Heart left ventricle (tissue), 16 donors: Measurements from ENCODE around the gene MYO16. TPM values are rescaled to one million over a fixed set of nuclear protein-coding genes. Genes with fewer than 3 reads are reported as not detected.

Source experiments
- ATAC-seq, 4 donors: fragments of 200-7000 bp; cut with Tn5 transposase; one replicate each; pipeline ENCODE4 v1.9.1; 2020 to 2022; ENCODE audit warnings: moderate library complexity in 4 of 4, mild to moderate bottlenecking in 3 of 4, moderate number of reproducible peaks in 1 of 4
- DNase-seq, 5 donors: peaks; one replicate each; pipeline ENCODE4 v3.0.0-alpha.2; 2020
- H3K27ac ChIP-seq, 12 donors: fragments of 200-600 bp; sonication (generic) in 4 of 12; one replicate each; pipeline versions ENCODE4 v1.5.0 to v1.8.0; 2016 to 2022; ENCODE audit warnings: mild to moderate bottlenecking in 2 of 12
- H3K27me3 ChIP-seq, 9 donors: fragments of 200-600 bp; sonication (generic) in 2 of 9; one replicate each; pipeline versions ENCODE4 v1.5.1 to v1.8.0; 2016 to 2022; ENCODE audit warnings: mild to moderate bottlenecking in 3 of 9
- H3K36me3 ChIP-seq, 9 donors: fragments of 200-600 bp; sonication (generic) in 2 of 9; one replicate each; pipeline versions ENCODE4 v1.5.0 to v1.8.0; 2018 to 2022; ENCODE audit warnings: mild to moderate bottlenecking in 2 of 9
- H3K4me1 ChIP-seq, 12 donors: fragments of 200-600 bp; sonication (generic) in 4 of 12; one replicate each; pipeline versions ENCODE4 v1.5.0 to v1.8.0; 2016 to 2022; ENCODE audit warnings: mild to moderate bottlenecking in 3 of 12
- H3K4me3 ChIP-seq, 12 donors: fragments of 200-600 bp; sonication (generic) in 4 of 12; one replicate each; pipeline versions ENCODE4 v1.5.0 to v1.8.0; 2017 to 2022; ENCODE audit warnings: mild to moderate bottlenecking in 9 of 12, moderate library complexity in 4 of 12
- H3K9me3 ChIP-seq, 12 donors: fragments of 200-600 bp; sonication (generic) in 4 of 12; one replicate each; pipeline versions ENCODE4 v1.5.0 to v1.8.0; 2016 to 2022; ENCODE audit warnings: mild to moderate bottlenecking in 1 of 12
- POLR2A ChIP-seq, 2 donors: fragments of 450-650 bp; IDR thresholded peaks; one replicate each; pipeline ENCODE4 v1.6.1; 2017; ENCODE audit warnings: antibody characterized with exemption in 2 of 2, mild to moderate bottlenecking in 2 of 2, moderate library complexity in 2 of 2
- WGBS, 4 donors: extraction: QIAGEN DNeasy Blood & Tissue Kit in 2 of 4; methylation state at CpG; one replicate each; pipeline versions ENCODE4 v1.1.5 to v1.1.7; 2013 to 2018; 5-methylcytosine and 5-hydroxymethylcytosine counted together
- intact Hi-C, 10 donors: fragments of 100-400 bp; cut with DNase I; formaldehyde crosslinking; loops; one replicate each; pipeline versions ENCODE4 v1.11.1 to v1.14.2; 2022
- polyA plus RNA-seq, 2 donors: library from polyadenylated mRNA; stranded (reverse); fragments of 200-250 nt; gene quantifications; one replicate each; pipeline ENCODE4 v1.2.3, GENCODE V29; 2013
- total RNA-seq, 9 donors: library from RNA; depleted of rRNA in 2 of 9; stranded (reverse); fragments of >200 nt in 2 of 9; fragmentation: NEBNext Ultra II Directional in 3 of 9; extraction: Animal tissue kit (Norgen Biotek cat#: 25700) in 3 of 9; gene quantifications; one replicate each; pipeline versions ENCODE4 v1.1.0 to v1.2.4, GENCODE V29; 2016 to 2023
- TF ChIP-seq, protein P1 (sequence below), 12 donors: fragments of 200-600 bp; sonication (generic) in 4 of 12; IDR thresholded peaks; one replicate each; pipeline versions ENCODE4 v1.5.0 to v1.8.0; 2018 to 2022; ENCODE audit warnings: antibody characterized with exemption in 12 of 12, mild to moderate bottlenecking in 5 of 12
- donor health status: ischemic (EF 13 %, LVEDD 7.1; RV severe dilation, severe dysfunction).
- donor health status: healthy with polysubstance abuse.
- donor health status: DM: no; HTN: yes; CAD: no.
- donor health status: DM: no; HTN: no; CAD: no.
- donor health status: ischemic (EF 25% LVEDD 6.9; RV normal size, moderate dysfunction).
- donor health status: ischemic (EF 25% LVEDD 5.7; RV mildly dilated, moderate dysfunction).
- donor health status: healthy.
- donor health status: DM: yes; HTN: yes; CAD: no.
- donor health status: ischemic (EF 35%, LVEDD 5.7; RV mildly dilated, moderate dysfunction).
- donor health status: nonischemic (EF 11% LVEDD 7.7; RV severe dilation, severe dysfunction).
- donor health status: DM: yes; HTN: yes; CAD: no.
- donor health status: PGD.
- donor health status: ischemic (EF 29% LVEDD 5.4; RV normal size, mild dysfunction).
- donor health status: nonischemic (EF 23%, LVEDD 6.1; RV moderate dilation, normal function).

MYO16 gene
- total and polyA plus RNA-seq, 11 donors, result 0.16 to 5.2 (median 0.81) TPM

DNA sequence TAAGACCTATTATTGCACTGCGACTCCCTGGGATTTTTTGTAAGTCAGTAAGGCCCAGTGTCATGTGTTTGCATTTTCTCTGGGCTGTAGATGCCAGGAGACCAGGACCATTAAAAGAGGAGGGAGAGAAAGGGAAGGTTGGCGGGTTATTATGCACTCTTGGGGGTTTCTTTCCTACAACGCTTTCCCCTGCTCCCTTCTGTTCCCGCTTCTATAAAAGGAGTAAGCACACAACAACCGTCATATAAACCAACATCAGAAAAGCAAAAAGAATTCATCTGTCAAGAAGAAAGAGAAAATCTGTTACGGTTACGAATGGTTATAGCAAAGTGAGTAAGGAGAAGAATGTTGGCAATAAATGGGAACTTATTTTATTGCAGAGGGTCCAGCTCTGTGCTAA is 615.2 kb downstream of the MYO16 start:
- no peak for TF ChIP-seq POLR2A (IDR thresholded peaks at IDR 0.05)
- TF ChIP-seq, protein P1, sequence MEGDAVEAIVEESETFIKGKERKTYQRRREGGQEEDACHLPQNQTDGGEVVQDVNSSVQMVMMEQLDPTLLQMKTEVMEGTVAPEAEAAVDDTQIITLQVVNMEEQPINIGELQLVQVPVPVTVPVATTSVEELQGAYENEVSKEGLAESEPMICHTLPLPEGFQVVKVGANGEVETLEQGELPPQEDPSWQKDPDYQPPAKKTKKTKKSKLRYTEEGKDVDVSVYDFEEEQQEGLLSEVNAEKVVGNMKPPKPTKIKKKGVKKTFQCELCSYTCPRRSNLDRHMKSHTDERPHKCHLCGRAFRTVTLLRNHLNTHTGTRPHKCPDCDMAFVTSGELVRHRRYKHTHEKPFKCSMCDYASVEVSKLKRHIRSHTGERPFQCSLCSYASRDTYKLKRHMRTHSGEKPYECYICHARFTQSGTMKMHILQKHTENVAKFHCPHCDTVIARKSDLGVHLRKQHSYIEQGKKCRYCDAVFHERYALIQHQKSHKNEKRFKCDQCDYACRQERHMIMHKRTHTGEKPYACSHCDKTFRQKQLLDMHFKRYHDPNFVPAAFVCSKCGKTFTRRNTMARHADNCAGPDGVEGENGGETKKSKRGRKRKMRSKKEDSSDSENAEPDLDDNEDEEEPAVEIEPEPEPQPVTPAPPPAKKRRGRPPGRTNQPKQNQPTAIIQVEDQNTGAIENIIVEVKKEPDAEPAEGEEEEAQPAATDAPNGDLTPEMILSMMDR (IDR thresholded peaks at IDR 0.05), result no peak
- Histone ChIP-seq H3K27me3 (no peaks in the 10 kb centered on the region), H3K9me3 (peaks cover 0 to 20% (median 7%) of the 10 kb centered on the region in 12 donors), H3K4me1 (peaks cover 0 to 24% (median 3%) of the 10 kb centered on the region in 12 donors), H3K4me3 (no peak overlapping the region), H3K27ac (peak overlapping the region in 11 of 12 donors; percentile 40 to 90 (median 77)), H3K36me3 (no peaks in the 10 kb centered on the region)
- WGBS, 4 donors, result 86 to 91% (median 90%) methylated on average over 7 of the region's 7 CpGs
- DNase-seq (no peak), ATAC-seq (no peak)
- intact Hi-C loops, result no loop called here

DNA sequence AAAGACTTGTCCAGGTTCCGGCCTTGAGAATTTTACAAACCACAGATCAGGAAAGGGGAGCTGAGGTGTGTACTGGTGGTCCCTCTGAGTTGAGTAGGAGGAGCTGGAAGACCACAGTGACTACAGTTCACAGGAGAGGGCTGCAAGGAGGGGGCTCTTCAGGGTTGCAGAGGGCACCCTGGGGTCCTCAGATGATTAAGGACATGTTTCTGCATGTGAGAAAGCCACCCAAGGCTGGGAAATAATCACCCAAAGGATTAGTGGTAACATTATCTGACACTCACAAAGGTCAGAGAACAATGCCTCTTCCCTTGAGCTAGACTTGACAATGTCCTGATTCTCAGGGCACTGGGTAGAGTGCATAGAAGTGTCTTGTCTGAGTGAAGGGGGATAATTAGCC is 616.6 kb downstream of the MYO16 start:
- no peak for ATAC-seq
- WGBS, 4 donors, result 85 to 98% (median 89%) methylated on average over 1 of the region's 1 CpG

DNA sequence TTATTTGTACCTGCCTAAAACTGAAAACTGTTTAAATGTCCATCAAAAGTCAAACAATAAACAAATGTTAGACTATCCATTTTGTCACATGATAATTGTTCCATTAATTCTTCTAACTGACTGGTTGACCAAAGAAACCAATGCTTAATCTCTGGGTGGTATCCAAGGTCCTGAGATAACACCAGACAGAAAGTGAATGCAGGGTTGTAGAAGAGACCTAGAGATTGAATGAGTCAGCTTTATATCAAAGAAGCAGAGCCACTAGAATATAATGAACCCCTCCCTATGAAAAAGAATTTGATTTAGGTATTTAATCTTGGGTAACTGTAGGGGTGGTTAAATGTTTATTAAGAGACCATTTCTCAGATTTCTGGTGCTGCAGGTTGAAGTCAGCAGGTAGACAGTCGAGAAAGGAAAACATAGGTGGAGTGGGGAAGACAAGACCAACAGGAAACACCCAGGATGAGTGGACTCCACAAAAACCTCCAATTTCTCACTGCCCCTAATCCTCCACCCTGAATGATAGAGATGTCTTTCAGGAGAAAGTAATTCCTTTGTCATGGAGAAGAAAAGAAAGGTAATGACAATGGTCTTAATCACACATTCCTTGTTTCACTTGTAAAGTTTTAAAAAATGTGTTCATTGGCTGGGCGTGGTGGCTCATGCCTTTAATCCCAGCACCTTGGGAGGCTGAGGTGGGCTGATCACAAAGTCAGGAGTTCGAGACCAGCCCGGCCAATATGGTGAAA is 620.5 kb downstream of the MYO16 start:
- intact Hi-C loops, result no loop called here

More for the DNA sequence above, 616.6 kb downstream of the MYO16 start:
- TF ChIP-seq, protein P1 (IDR thresholded peaks at IDR 0.05), result no peak
- TF ChIP-seq POLR2A (IDR thresholded peaks at IDR 0.05), result no peak
- intact Hi-C loops, result no loop called here
- peaks cover 0 to 20% (median 7%) of the 10 kb centered on the region in 12 donors for H3K9me3 ChIP-seq
- no peak overlapping the region for H3K4me3 ChIP-seq
- no peaks in the 10 kb centered on the region for H3K36me3 ChIP-seq
- no peak for DNase-seq
- peak overlapping the region in 1 of 12 donors; percentile 8 for H3K27ac ChIP-seq
- H3K27me3 ChIP-seq, result no peaks in the 10 kb centered on the region
- peaks cover 0 to 24% (median 3%) of the 10 kb centered on the region in 12 donors for H3K4me1 ChIP-seq

GRCh38 chr13:109251956-109252355 is 622.5 kb downstream of the MYO16 start:
- Histone ChIP-seq H3K9me3 (peaks cover 0 to 17% (median 7%) of the 10 kb centered on the region in 12 donors), H3K27me3 (no peaks in the 10 kb centered on the region), H3K27ac (no peak overlapping the region), H3K36me3 (no peaks in the 10 kb centered on the region), H3K4me1 (peaks cover 0 to 5% (median 0%) of the 10 kb centered on the region in 12 donors), H3K4me3 (no peak overlapping the region)
- TF ChIP-seq, protein P1 (IDR thresholded peaks at IDR 0.05), result no peak
- TF ChIP-seq POLR2A (IDR thresholded peaks at IDR 0.05), result no peak
- intact Hi-C loops, result no loop called here
- ATAC-seq, result no peak
- DNase-seq, result no peak
- WGBS, 4 donors, result 54 to 68% (median 62%) methylated on average over 2 of the region's 2 CpGs

More for the DNA sequence above, 620.5 kb downstream of the MYO16 start:
- no peak for TF ChIP-seq POLR2A (IDR thresholded peaks at IDR 0.05)
- TF ChIP-seq, protein P1 (IDR thresholded peaks at IDR 0.05), result no peak
- Histone ChIP-seq H3K4me3 (no peak overlapping the region), H3K27ac (no peak overlapping the region), H3K4me1 (no peaks in the 10 kb centered on the region), H3K36me3 (no peaks in the 10 kb centered on the region), H3K9me3 (peaks cover 0 to 20% (median 7%) of the 10 kb centered on the region in 12 donors), H3K27me3 (no peaks in the 10 kb centered on the region)
- 82 to 91% (median 86%) methylated on average over 4 of the region's 4 CpGs for WGBS, 4 donors
- DNase-seq (no peak), ATAC-seq (no peak)
